HepG2 (cell line): ENCODE data around the gene ID3. TPM values are rescaled to one million over a fixed set of nuclear protein-coding genes. Genes with fewer than 3 reads are reported as not detected.
A peak's percentile ranks its signal among the peaks of the same experiment; 100 is the strongest.

ENCODE experiments used
- GMEB1 ChIP-seq: sonication (generic); formaldehyde crosslinking; IDR thresholded peaks from 2 replicates; pipeline ENCODE4 v1.5.1; 2020; ENCODE audit warnings: missing genetic modification reagents, mild to moderate bottlenecking, borderline replicate concordance
- GTF3A ChIP-seq: sonication (generic); formaldehyde crosslinking; conservative IDR thresholded peaks from 2 replicates; pipeline ENCODE4 v1.4.0; 2020; ENCODE audit warnings: mild to moderate bottlenecking, missing genetic modification reagents
- MTA1 ChIP-seq: sonication (generic); formaldehyde crosslinking; IDR thresholded peaks from 2 replicates; pipeline ENCODE4 v1.4.0; 2020; ENCODE audit warnings: missing genetic modification reagents, mild to moderate bottlenecking, borderline replicate concordance
- MZF1 ChIP-seq: sonication (generic); formaldehyde crosslinking; IDR thresholded peaks from 2 replicates; pipeline ENCODE4 v1.8.1; 2023; ENCODE audit warnings: mild to moderate bottlenecking, missing genetic modification reagents, borderline replicate concordance
- NPAS2 ChIP-seq: sonication (generic); formaldehyde crosslinking; IDR thresholded peaks from 2 replicates; pipeline ENCODE4 v1.8.0; 2022; ENCODE audit warnings: mild to moderate bottlenecking, missing genetic modification reagents, borderline replicate concordance
- POLR2A ChIP-seq, 2 experiments: IDR thresholded peaks; 2 replicates each; pipeline ENCODE4 v1.6.1; 2011; ENCODE audit warnings: low read depth in 2 of 2, low read length in 2 of 2, mild to moderate bottlenecking in 1 of 2, moderate library complexity in 1 of 2; ENCODE audit not compliant: insufficient read depth in 1 of 2
- RBM39 ChIP-seq: fragments of 200-400 bp; formaldehyde crosslinking; IDR thresholded peaks from one replicate; pipeline ENCODE4 v1.6.1; 2018; ENCODE audit warnings: antibody characterized with exemption, mild to moderate bottlenecking, low read depth, low read length; ENCODE audit not compliant: poor library complexity, severe bottlenecking
- SALL1 ChIP-seq: sonication (generic); formaldehyde crosslinking; IDR thresholded peaks from 2 replicates; pipeline ENCODE4 v1.8.0; 2022; ENCODE audit warnings: mild to moderate bottlenecking, missing genetic modification reagents
- TSC22D2 ChIP-seq: sonication (generic); formaldehyde crosslinking; IDR thresholded peaks from 2 replicates; pipeline ENCODE4 v1.5.1; 2020; ENCODE audit warnings: missing genetic modification reagents, mild to moderate bottlenecking, borderline replicate concordance
- ZBTB4 ChIP-seq: sonication (generic); formaldehyde crosslinking; IDR thresholded peaks from 2 replicates; pipeline ENCODE4 v1.4.0; 2020; ENCODE audit warnings: missing genetic modification reagents, mild to moderate bottlenecking, borderline replicate concordance
- ZNF136 ChIP-seq: sonication (generic); formaldehyde crosslinking; IDR thresholded peaks from 2 replicates; pipeline ENCODE4 v1.8.1; 2022; ENCODE audit warnings: low read depth, mild to moderate bottlenecking, moderate library complexity, missing genetic modification reagents
- ZNF256 ChIP-seq: sonication (generic); formaldehyde crosslinking; conservative IDR thresholded peaks from 2 replicates; pipeline ENCODE4 v1.4.0; 2020; ENCODE audit warnings: missing genetic modification reagents
- ZNF282 ChIP-seq: fragments of 450-650 bp; IDR thresholded peaks from 2 replicates; pipeline ENCODE4 v1.6.1; 2018; ENCODE audit not compliant: partially characterized antibody
- ZNF343 ChIP-seq: sonication (generic); formaldehyde crosslinking; IDR thresholded peaks from 2 replicates; pipeline ENCODE4 v1.4.0; 2020; ENCODE audit warnings: mild to moderate bottlenecking, missing genetic modification reagents
- ZNF510 ChIP-seq: sonication (generic); formaldehyde crosslinking; IDR thresholded peaks from 2 replicates; pipeline ENCODE4 v1.4.0; 2020; ENCODE audit warnings: low read depth, mild to moderate bottlenecking, missing genetic modification reagents
- ZNF572 ChIP-seq: sonication (generic); formaldehyde crosslinking; IDR thresholded peaks from 2 replicates; pipeline ENCODE4 v1.5.1; 2020; ENCODE audit warnings: mild to moderate bottlenecking, missing genetic modification reagents
- ZNF598 ChIP-seq: sonication (generic); formaldehyde crosslinking; IDR thresholded peaks from 2 replicates; pipeline ENCODE4 v1.5.1; 2020; ENCODE audit warnings: mild to moderate bottlenecking, missing genetic modification reagents, borderline replicate concordance
- ZNF605 ChIP-seq: sonication (generic); formaldehyde crosslinking; IDR thresholded peaks from 2 replicates; pipeline ENCODE4 v1.8.0; 2022; ENCODE audit warnings: mild to moderate bottlenecking, missing genetic modification reagents
- ZNF619 ChIP-seq: sonication (generic); formaldehyde crosslinking; IDR thresholded peaks from 2 replicates; pipeline ENCODE4 v1.4.0; 2020; ENCODE audit warnings: mild to moderate bottlenecking, missing genetic modification reagents
- ZNF777 ChIP-seq: sonication (generic); formaldehyde crosslinking; IDR thresholded peaks from 2 replicates; pipeline ENCODE4 v1.4.0; 2020; ENCODE audit warnings: missing genetic modification reagents
- ZNF878 ChIP-seq: sonication (generic); formaldehyde crosslinking; IDR thresholded peaks from 2 replicates; pipeline ENCODE4 v1.8.1; 2023; ENCODE audit warnings: mild to moderate bottlenecking, missing genetic modification reagents, moderate library complexity
- polyA plus RNA-seq, 8 experiments: library from polyadenylated mRNA; depleted of rRNA in 3 of 8; stranded (reverse) in 7 of 8; unstranded in 1 of 8; fragments of >200 nt; fragmentation: Illumina TruSeq in 4 of 8; extraction: Trizol in 4 of 8; gene quantifications; 2 replicates each; pipeline versions ENCODE4 v1.2.1 to v1.2.3, GENCODE V29; 2011 to 2016; ENCODE audit warnings: low read depth in 4 of 8, missing spikeins in 1 of 8, mixed read lengths in 1 of 8; ENCODE audit not compliant: insufficient read depth in 1 of 8
- total RNA-seq, 5 experiments: library from RNA; depleted of rRNA; stranded (reverse); fragments of >200 nt; fragmentation: Illumina TruSeq; extraction: Trizol; gene quantifications; 2 replicates each; pipeline ENCODE4 v1.2.3, GENCODE V29; 2016; ENCODE audit warnings: low read depth in 1 of 5
- TF ChIP-seq, protein P1 (sequence below): sonication (generic); formaldehyde crosslinking; IDR thresholded peaks from 2 replicates; pipeline ENCODE4 v1.5.0; 2020; ENCODE audit warnings: missing genetic modification reagents

Gene ID3
- total and polyA plus RNA-seq, 2 of the 13 experiments (the other 11 are each of a cell fraction or from before 2014, with no cell fraction given) = 64.8 to 115 TPM

DNA sequence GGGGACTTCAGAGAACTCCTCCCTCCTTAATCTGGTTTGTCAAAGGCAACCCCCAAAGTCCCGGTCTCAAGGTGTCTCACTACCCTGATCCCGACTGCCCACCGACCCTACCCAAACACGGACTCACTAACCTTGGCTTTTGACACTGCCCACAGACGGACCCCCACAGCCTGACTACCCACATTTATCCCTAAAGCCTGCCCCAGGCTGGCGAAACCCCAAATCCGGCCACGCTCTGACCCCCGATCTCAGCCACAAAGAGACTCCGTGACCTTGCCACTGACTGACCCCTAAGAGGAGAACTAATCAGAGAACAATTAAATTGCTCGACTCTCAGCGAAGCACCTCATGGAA lies 5.2 kb downstream of the ID3 start (continued):
- TF ChIP-seq ZNF282 = no peak
- no peak for TF ChIP-seq ZNF136 (CRISPR knock-in tag)
- peak; percentile 17; the same call in 1 of the 2 replicates for TF ChIP-seq ZNF572 (CRISPR knock-in tag)
- TF ChIP-seq RBM39 = peak; percentile 20
- 0 out of 2 replicates have a peak, but pooled peaks have one; percentile 25 for TF ChIP-seq ZNF598
- no peak for TF ChIP-seq ZNF256 (CRISPR knock-in tag)
- TF ChIP-seq POLR2A (IDR thresholded peaks at IDR 0.05; ENCODE audit: insufficient read depth in 1 of 2, low read depth in 2 of 2, low read length in 2 of 2) = no peak
- 0 out of 2 replicates have a peak, but pooled peaks have one; percentile 6 for TF ChIP-seq SALL1 (CRISPR knock-in tag)
- TF ChIP-seq TSC22D2 = no peak
- no peak for TF ChIP-seq MZF1 (CRISPR knock-in tag)
- 0 out of 2 replicates have a peak, but pooled peaks have one; percentile 64 for TF ChIP-seq ZNF878
- TF ChIP-seq ZBTB4 (CRISPR knock-in tag) = peak; percentile 53; the same call in 1 of the 2 replicates
- TF ChIP-seq, protein P1, sequence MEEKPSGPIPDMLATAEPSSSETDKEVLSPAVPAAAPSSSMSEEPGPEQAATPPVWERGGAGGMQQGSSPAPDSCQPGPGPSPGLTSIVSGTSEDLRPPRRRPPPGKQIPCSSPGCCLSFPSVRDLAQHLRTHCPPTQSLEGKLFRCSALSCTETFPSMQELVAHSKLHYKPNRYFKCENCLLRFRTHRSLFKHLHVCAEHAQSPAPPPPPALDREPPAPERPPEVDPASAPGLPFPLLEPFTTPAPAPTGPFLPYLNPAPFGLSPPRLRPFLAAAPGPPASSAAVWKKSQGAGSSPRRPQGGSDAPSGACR = 0 out of 2 replicates have a peak, but pooled peaks have one; percentile 3
- no peak for TF ChIP-seq ZNF777 (CRISPR knock-in tag)
- TF ChIP-seq MTA1 (CRISPR knock-in tag) = 0 out of 2 replicates have a peak, but pooled peaks have one; percentile 52
- TF ChIP-seq ZNF510 (CRISPR knock-in tag) = peak; percentile 68; the same call in 1 of the 2 replicates
- 0 out of 2 replicates have a peak, but pooled peaks have one; percentile 44 for TF ChIP-seq ZNF343 (CRISPR knock-in tag)
- peak; percentile 81; the same call in 1 of the 2 replicates for TF ChIP-seq ZNF619 (CRISPR knock-in tag)
- TF ChIP-seq ZNF605 (CRISPR knock-in tag) = no peak
- no peak for TF ChIP-seq NPAS2 (CRISPR knock-in tag)
- 0 out of 2 replicates have a peak, but pooled peaks have one; percentile 9 for TF ChIP-seq GTF3A (CRISPR knock-in tag)
- TF ChIP-seq GMEB1 (CRISPR knock-in tag) = peak; percentile 21; the same call in 1 of the 2 replicates
